SJSA1 (cell line): ENCODE results near the gene RAB44. TPM values are rescaled to one million over a fixed set of nuclear protein-coding genes. Genes with fewer than 3 reads are reported as not detected.
"Not testable (repeated sequence)": the region's sequence is repeated elsewhere in the genome, so short reads cannot be mapped to it uniquely, and the experiment has no call there.

Experiments used
- DNase-seq, 2 experiments: peaks; one replicate each; pipeline ENCODE4 v3.0.0-alpha.2; 2015 to 2020; ENCODE audit warnings: low spot score in 2 of 2, low read depth in 1 of 2
- H3K27ac ChIP-seq: fragments of 250-450 bp; sonication (Bioruptor Pico); 2 replicates; pipeline ENCODE4 v1.5.1; 2020; ENCODE audit warnings: mild to moderate bottlenecking, moderate library complexity
- H3K27me3 ChIP-seq: fragments of 250-450 bp; sonication (Bioruptor Pico); replicated peaks from 2 replicates; pipeline ENCODE4 v1.5.1; 2020; ENCODE audit warnings: mild to moderate bottlenecking, moderate library complexity
- H3K36me3 ChIP-seq: fragments of 250-450 bp; sonication (Bioruptor Pico); 2 replicates; pipeline ENCODE4 v1.5.1; 2020; ENCODE audit warnings: mild to moderate bottlenecking
- H3K4me1 ChIP-seq: fragments of 250-450 bp; sonication (Bioruptor Pico); replicated peaks from 2 replicates; pipeline ENCODE4 v1.6.1; 2021; ENCODE audit warnings: mild to moderate bottlenecking
- H3K4me3 ChIP-seq: fragments of 250-450 bp; sonication (Bioruptor Pico); 2 replicates; pipeline ENCODE4 v1.5.1; 2020; ENCODE audit warnings: mild to moderate bottlenecking
- H3K9me3 ChIP-seq: fragments of 250-450 bp; sonication (Bioruptor Pico); replicated peaks from 2 replicates; pipeline ENCODE4 v1.5.1; 2020; ENCODE audit warnings: mild to moderate bottlenecking
- total RNA-seq: library from RNA; depleted of rRNA; stranded (reverse); fragments of >200 nt; shearing (Covaris generic); gene quantifications from 2 replicates; pipeline ENCODE4 v1.2.3, GENCODE V29; 2014; rRNA removed

The RAB44 gene, protein sequence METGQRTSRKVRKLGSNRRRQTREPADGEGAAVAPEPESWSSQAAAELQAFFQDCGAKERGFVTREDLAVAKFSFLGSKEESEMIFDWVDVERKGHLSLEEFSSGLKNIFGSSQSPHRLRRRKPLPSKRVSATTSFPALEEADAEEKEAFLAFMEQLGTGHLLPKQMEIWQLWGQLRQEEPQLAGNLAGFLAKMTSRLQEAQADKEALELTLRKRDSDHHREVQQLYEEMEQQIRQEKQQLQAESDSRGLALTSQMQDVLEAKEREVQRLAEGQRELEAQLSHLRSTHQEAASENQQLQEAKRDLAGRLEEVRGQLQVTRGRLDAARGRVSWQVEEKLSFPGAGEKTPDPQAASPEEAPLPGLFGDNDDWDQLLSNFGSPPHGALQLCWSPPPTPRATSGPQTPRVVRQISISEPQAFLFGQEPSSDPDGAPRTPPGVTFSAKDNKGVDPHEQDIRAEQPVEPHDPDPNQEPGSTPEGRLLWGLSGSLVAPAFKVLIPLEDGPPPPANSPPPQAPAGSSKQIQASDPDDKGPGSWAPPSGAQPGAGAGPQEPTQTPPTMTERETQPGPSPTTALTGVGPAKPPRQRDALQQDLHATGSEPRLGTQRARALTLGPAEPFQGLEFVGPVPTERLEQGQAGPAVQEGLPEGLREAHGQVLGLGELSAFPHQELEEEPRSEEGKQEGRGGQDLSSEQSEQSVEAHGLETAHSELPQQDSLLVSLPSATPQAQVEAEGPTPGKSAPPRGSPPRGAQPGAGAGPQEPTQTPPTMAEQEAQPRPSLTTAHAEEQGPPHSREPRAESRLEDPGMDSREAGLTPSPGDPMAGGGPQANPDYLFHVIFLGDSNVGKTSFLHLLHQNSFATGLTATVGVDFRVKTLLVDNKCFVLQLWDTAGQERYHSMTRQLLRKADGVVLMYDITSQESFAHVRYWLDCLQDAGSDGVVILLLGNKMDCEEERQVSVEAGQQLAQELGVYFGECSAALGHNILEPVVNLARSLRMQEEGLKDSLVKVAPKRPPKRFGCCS
- total RNA-seq = not detected in 2 replicates

DNA sequence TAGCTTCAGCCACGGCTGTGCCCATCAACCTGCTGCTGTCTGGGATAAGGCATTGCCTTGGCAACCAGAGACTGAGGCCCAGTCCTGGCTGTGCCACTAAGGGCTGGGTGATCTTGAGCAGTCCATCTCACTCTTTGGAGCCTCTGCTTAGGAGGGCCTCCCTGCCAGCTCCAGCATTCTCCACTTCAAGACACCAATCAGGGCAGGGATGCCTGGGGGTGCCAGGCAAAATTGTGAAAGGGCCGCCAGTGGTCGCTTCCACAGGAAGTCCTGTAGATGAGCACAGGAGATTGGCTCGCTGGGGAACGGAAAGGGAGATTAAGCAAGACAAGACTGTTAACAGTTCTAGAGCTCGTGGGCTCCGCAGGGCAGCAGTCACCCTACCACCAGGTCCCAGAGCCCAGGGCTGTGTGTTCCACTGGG lies at the start of gene RAB44:
Gene RAB44, plus strand, starts transcription at position 346 of the 423 bp plus-strand sequence. CDS start 6,410 bp downstream, outside the sequence.
- Histone ChIP-seq H3K4me1 (no peaks in the 10 kb centered on the region; the same call in 1 of the 2 replicates), H3K4me3 (no peak within 1 kb of the TSS), H3K27me3 (no peaks in the 10 kb centered on the region), H3K27ac (no peak within 1 kb of the TSS), H3K9me3 (no peaks in the 10 kb centered on the region), H3K36me3 (no peaks in the 10 kb centered on the region)
- DNase-seq = no peak

DNA sequence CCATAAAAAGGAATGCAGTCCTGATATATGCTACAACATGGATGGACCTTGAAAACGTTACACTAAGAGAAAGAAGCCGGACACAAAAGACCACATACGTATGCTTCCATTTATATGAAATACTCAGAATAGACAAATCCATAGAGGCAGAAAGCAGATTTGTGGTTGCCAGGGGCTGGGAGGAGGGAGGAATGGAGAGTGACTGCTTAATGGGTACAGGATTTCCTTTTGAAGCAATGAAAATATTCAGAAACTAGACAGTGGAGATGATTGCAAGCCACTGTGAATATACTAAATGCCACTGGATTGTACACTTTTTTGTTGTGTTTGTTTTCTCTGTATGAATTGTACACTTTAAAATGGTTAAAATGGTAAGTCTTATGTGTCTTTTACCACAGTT lies 48.5 kb upstream of the RAB44 start:
- Histone ChIP-seq H3K36me3 (no peaks in the 10 kb centered on the region), H3K27ac (no peak overlapping the region), H3K27me3 (no peaks in the 10 kb centered on the region), H3K4me3 (no peak overlapping the region), H3K4me1 (peaks cover 30% of the 10 kb centered on the region), H3K9me3 (no peaks in the 10 kb centered on the region)
- no peak for DNase-seq

DNA sequence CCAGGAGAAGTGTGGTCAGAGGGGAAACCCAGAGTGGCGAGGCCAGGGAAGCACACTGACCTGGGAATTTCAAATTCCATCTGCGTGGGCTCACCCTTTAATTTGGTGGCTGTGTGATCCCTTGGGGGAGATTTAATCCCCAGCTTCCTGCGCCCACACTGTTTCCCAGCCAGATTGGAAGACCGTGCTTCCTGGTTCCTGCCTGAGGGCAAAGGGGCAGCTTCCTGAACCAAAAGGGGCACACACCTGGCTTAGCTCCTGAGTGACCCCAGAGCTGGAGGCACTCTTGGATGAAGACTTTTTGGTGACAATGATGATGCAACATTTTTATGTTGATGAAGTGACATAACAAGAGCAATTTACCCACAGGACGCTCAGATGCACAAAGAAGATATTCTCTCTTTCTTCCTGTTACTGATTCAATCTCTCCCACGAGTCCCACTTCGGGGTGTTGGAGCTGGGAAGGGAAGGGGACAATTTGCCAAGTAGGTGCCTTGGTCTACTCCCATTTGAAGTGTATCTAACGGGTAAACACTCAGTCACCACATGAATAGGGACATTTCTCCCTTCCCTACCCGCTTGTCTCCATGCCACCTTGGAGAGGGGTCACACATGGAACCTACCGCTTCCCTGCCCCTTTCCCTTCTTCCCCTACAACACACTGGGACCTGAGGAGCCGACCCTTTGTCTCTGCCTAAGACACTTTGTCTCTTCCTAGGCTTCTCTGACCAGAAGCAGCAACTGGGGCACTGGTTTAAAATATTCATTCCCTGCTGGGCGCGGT lies 47.7 kb upstream of the RAB44 start:
- Histone ChIP-seq H3K9me3 (no peaks in the 10 kb centered on the region), H3K36me3 (no peaks in the 10 kb centered on the region), H3K4me1 (peaks cover 22% of the 10 kb centered on the region), H3K27ac (no peak overlapping the region), H3K27me3 (no peaks in the 10 kb centered on the region), H3K4me3 (no peak overlapping the region)
- peak in 1 of 2 experiments; percentile 13 for DNase-seq

DNA sequence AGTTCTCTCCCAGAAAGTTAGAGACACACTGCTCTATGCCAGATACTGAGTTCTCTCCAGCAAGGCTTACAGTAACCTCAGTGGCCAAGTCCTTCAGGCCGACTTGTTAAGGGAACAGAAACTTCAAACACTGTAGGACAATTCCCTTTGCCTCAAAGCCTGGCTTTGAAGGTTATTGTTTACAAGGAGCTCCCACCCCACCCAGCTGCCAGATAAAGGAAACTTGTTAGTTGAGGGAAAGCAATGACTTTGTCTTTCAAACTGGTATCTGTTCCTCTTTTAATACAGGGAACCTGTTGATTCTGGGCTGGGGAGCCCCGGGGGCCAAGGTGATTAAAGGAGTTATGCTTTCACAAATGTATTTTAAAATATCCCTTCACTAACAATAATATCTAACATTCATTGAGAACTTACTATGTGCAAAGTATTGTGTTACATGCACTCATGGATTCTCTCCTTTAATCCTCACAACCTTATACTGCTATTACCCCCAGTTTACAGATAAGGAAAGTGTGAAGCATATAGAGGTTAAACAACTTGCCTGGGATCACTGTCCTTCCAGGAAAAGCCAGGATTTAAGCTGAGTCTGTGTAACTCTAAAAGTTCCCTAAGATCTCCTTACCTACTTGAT lies 46.7 kb upstream of the RAB44 start:
- no peak for DNase-seq
- Histone ChIP-seq H3K4me1 (peaks cover 21% of the 10 kb centered on the region), H3K4me3 (no peak overlapping the region), H3K36me3 (no peaks in the 10 kb centered on the region), H3K27ac (no peak overlapping the region), H3K27me3 (no peaks in the 10 kb centered on the region), H3K9me3 (no peaks in the 10 kb centered on the region)

DNA sequence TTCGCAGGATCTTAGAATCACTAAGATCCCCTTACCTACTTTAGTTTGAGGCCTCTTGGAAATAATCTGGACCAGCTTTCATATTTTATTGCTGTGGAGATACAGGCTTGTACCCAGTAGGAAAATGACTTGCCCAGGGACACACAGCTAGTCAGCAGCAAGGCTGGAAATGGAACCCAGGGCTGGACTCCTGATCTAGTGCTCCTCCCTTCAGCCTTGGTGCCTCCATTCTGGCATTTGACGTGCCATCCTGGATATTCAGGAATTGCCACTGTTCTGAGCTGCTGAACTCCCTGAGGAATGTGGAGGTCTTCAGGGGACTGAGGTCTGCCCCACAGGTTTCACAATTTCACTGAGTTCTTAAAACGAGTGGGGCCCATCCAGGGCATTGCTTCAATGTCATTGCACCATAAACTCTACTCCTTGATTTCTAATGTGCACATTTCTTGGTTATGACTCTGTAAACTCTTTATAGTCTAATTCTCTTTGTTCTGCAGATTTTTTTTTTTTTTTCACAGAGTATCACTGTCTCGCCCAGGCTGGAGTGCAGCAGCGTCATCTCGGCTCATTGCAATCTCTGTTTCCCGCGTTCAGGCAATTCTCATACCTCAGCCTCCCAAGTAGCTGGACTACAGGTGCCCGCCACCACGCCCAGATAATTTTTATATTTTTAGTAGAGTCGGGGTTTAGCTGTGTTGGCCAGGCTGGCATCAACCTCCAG lies 45.8 kb upstream of the RAB44 start:
- Histone ChIP-seq H3K27me3 (no peaks in the 10 kb centered on the region), H3K4me1 (peaks cover 21% of the 10 kb centered on the region), H3K27ac (no peak overlapping the region), H3K4me3 (no peak overlapping the region), H3K36me3 (no peaks in the 10 kb centered on the region), H3K9me3 (no peaks in the 10 kb centered on the region)
- DNase-seq = no peak

DNA sequence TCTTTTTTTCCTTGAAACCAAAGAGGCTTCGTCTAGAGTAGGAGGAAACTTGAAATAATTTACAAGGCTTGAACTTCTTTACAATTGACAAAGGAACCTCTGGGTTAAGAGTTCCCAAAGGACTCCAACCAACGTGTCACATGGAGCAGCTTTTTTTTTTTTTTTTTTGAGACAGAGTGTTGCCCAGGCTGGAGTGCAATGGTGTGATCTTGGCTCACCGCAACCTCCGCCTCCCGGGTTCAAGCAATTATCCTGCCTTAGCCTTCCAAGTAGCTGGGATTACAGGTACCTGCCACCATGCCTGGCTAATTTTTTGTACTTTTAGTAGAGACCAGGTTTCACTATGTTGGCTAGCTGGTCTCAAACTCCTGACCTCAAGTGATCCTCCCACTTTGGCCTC lies 43.2 kb upstream of the RAB44 start:
- H3K9me3 ChIP-seq, H3K36me3 ChIP-seq, H3K4me3 ChIP-seq, H3K27me3 ChIP-seq, DNase-seq, H3K27ac ChIP-seq: not testable (repeated sequence)
- H3K4me1 ChIP-seq = peaks cover 25% of the 10 kb centered on the region

DNA sequence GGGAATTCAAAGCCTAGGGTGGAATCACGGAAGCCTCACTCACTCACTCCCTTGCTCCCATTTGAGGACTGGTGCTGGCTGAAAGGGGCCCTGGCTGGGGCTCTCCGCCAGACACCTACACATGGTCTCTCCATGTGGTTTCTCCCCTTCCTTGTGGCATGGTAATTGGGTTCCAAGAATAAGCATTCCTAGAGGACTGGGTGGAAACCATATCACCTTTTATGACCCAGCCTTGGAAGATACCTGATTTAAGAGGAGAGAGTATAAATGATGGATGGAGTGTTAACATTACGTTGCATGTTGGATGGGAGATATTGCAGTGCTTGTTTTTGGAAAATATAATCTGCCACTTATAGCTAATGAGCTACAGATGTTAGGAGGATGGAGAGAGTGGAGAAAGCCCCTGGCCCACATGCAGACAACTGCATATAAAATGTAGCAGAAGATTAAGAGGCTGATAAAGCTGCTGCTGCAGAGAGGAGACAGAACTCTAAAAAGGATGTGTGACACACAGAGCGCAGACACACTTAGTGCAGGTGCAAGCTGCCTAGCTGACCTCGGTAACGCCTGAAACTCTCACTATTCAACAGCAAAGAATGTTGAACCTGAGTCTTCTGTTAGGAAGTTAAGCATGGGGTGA lies 42.4 kb upstream of the RAB44 start:
- H3K36me3 ChIP-seq = no peaks in the 10 kb centered on the region
- H3K27me3 ChIP-seq = no peaks in the 10 kb centered on the region
- H3K27ac ChIP-seq = no peak overlapping the region
- peaks cover 20% of the 10 kb centered on the region for H3K4me1 ChIP-seq
- no peak overlapping the region for H3K4me3 ChIP-seq
- DNase-seq = no peak
- H3K9me3 ChIP-seq = no peaks in the 10 kb centered on the region

DNA sequence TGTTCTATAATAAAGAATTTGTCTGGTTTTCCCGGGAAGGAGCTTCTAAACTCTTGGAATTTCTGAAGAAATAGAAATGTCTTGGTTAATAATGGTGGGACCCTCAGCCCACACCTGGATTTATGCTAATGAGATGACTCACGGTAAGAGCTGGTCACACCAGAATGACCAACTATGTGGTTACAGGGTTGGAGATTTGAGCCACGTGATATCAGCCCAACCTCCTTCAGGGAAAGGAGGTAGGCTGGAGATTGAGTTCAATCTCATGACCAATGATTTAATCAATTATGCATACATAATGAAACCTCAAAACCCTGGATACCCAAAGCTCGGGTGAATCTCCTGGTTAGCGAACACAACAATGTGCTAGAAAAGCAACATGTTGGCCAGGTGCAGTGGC lies 41.2 kb upstream of the RAB44 start:
- no peak for DNase-seq
- no peaks in the 10 kb centered on the region for H3K9me3 ChIP-seq
- no peaks in the 10 kb centered on the region for H3K36me3 ChIP-seq
- H3K27me3 ChIP-seq = no peaks in the 10 kb centered on the region
- H3K4me3 ChIP-seq = no peak overlapping the region
- H3K27ac ChIP-seq = no peak overlapping the region
- peaks cover 12% of the 10 kb centered on the region for H3K4me1 ChIP-seq

DNA sequence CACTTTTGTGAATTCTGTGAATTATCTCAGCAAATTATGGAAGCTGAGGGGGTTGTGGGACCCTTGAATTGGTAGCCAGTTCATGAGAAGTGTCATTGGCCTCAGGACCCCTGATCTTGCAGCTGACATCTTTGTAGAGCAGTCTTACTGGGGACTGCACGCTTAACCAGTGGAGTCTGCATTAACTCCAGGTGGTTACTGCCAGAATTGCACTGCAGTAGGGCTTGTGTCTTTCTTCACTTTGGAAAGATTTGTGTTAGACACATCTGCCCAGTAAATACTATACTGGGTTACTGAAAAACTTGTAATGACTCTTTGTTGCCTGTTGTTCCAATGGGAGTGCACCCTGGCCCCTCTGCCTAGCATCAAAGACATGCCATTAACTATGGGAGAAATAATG lies 40.4 kb upstream of the RAB44 start:
- DNase-seq = no peak
- H3K4me3 ChIP-seq = no peak overlapping the region
- peaks cover 12% of the 10 kb centered on the region for H3K4me1 ChIP-seq
- H3K36me3 ChIP-seq = no peaks in the 10 kb centered on the region
- H3K27ac ChIP-seq = no peak overlapping the region
- no peaks in the 10 kb centered on the region for H3K9me3 ChIP-seq
- no peaks in the 10 kb centered on the region for H3K27me3 ChIP-seq

DNA sequence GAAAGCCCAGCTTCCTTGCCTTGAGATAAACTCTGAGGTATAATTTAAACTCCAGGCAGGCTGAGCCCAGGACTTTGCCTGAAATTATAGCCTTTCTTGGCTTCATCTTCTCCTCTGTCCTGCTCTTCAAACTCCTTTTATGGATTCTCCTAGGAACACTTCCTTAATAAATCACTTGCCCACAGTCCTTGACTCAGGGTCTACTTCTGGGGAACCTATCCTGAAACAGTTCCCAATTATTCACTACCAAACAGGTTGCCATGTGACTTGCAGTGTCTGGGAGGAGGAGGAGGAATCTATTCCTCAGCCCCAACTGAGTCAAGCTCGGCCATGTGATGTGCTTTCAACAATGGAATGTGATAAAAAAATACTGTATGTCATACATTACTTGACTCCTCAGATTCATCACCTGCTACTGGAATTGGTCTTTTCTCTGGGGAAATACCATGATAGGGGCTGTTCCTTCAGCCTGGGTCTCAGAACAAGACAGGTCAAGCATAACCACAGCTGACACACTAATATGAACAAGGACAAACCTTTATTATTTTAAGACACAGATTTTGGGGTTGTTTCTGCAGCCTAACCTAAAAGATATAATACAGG lies 39.6 kb upstream of the RAB44 start:
- DNase-seq = no peak
- Histone ChIP-seq H3K4me1 (peaks cover 12% of the 10 kb centered on the region), H3K36me3 (no peaks in the 10 kb centered on the region), H3K27me3 (no peaks in the 10 kb centered on the region), H3K27ac (no peak overlapping the region), H3K9me3 (no peaks in the 10 kb centered on the region), H3K4me3 (no peak overlapping the region)

DNA sequence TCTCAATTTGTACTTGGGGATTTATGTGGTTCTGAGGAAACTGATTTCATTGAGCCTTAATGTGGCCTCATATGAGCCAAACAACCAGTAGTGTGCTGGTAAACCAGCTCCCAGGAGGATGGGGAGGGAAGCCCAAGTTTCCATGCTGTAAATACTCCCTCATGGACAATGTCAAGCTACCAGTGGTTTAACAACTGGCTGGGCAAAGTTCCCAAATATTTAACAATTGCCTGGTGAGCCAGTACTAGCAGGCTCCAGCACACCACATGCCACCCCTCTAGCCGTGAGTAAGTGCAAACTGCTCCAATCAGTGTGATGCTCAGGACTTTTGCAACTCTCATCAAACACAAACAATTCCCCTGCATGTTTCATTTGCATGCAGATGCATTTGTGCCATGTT lies 38.4 kb upstream of the RAB44 start:
- Histone ChIP-seq H3K36me3 (no peaks in the 10 kb centered on the region), H3K4me3 (no peak overlapping the region), H3K9me3 (no peaks in the 10 kb centered on the region; the same call in 1 of the 2 replicates), H3K27me3 (no peaks in the 10 kb centered on the region), H3K4me1 (peaks cover 16% of the 10 kb centered on the region), H3K27ac (no peak overlapping the region)
- peak; percentile 46 to 67 for DNase-seq
